Kidney (tissue), 14 donors: ENCODE measurements around the gene ABL2. TPM values are rescaled to one million over a fixed set of nuclear protein-coding genes. Genes with fewer than 3 reads are reported as not detected.

ENCODE experiments used
- DNase-seq, 5 donors: peaks; one replicate each; pipeline ENCODE4 v3.0.0-alpha.2; 2013 to 2020
- FAIRE-seq: peaks from 2 replicates; lab custom pipeline; 2012; peaks lifted over from hg19 to GRCh38; lab: Jason Lieb, UNC
- H3K27ac ChIP-seq, 2 donors: one replicate each; pipeline ENCODE4 v1.7.0; 2013; ENCODE audit warnings: low read depth in 2 of 2, low read length in 2 of 2, inconsistent platforms in 1 of 2
- H3K27me3 ChIP-seq: one replicate; pipeline ENCODE4 v1.7.1; 2013; ENCODE audit warnings: low read length, inconsistent platforms; ENCODE audit not compliant: control insufficient read depth, insufficient read depth
- H3K36me3 ChIP-seq, 3 donors: one replicate each; pipeline versions ENCODE4 v1.7.0 to v1.7.1; 2013; ENCODE audit warnings: low read length in 3 of 3, control low read depth in 1 of 3, inconsistent platforms in 1 of 3; ENCODE audit not compliant: insufficient read depth in 3 of 3, control insufficient read depth in 2 of 3
- H3K4me1 ChIP-seq, 3 donors: one replicate each; pipeline versions ENCODE4 v1.7.0 to v1.7.1; 2013; ENCODE audit warnings: low read length in 3 of 3, inconsistent platforms in 1 of 3, low read depth in 1 of 3; ENCODE audit not compliant: control insufficient read depth in 2 of 3, insufficient read depth in 2 of 3
- H3K4me3 ChIP-seq, 3 donors: one replicate each; pipeline versions ENCODE4 v1.7.0 to v1.8.1; 2013; ENCODE audit warnings: low read length in 3 of 3, control low read depth in 1 of 3, inconsistent platforms in 1 of 3
- H3K9ac ChIP-seq, 3 donors: one replicate each; pipeline versions ENCODE4 v1.7.0 to v1.7.1; 2013; ENCODE audit warnings: low read length in 3 of 3, control low read depth in 1 of 3, inconsistent platforms in 1 of 3
- H3K9me3 ChIP-seq, 3 donors: one replicate each; pipeline versions ENCODE4 v1.7.0 to v1.7.1; 2013; ENCODE audit warnings: low read length in 3 of 3, control low read depth in 1 of 3, inconsistent platforms in 1 of 3; ENCODE audit not compliant: control insufficient read depth in 2 of 3, insufficient read depth in 1 of 3
- intact Hi-C: fragments of 100-400 bp; cut with DNase I; formaldehyde crosslinking; loops from one replicate; pipeline ENCODE4 v1.11.1; 2022
- polyA plus RNA-seq: library from polyadenylated mRNA; stranded (reverse); fragments of 350-450 nt; fragmentation: Illumina TruSeq; extraction: RNeasy Lipid Tissue Mini Kit (QIAGEN cat#74804); gene quantifications from one replicate; pipeline ENCODE4 v1.2.3, GENCODE V29; 2014; ENCODE audit warnings: low read depth, low replicate concordance; ENCODE audit not compliant: insufficient read depth
- total RNA-seq: library from RNA; stranded (reverse); fragmentation: NEBNext Ultra II Directional; extraction: Animal tissue kit (Norgen Biotek cat#: 25700); gene quantifications from one replicate; pipeline ENCODE4 v1.2.1, GENCODE V29; 2021
- TF ChIP-seq, protein P1 (sequence below): IDR thresholded peaks from 3 replicates; pipeline ENCODE4 v1.5.1; 2012; ENCODE audit warnings: mild to moderate bottlenecking, moderate library complexity, borderline replicate concordance; ENCODE audit not compliant: insufficient read depth; ENCODE audit errors: extremely low read depth
- donor health status: control.
- donor health status: control.
- donor health status: control.
- donor health status: control.
- donor health status: control.
- donor health status: DM: yes; HTN: yes; CAD: no.
- donor health status: Normal renal cell carcinoma (clear cell type).

The ABL2 gene
- total and polyA plus RNA-seq, 2 donors from 2014 or later: 1.6 to 29.6 TPM

DNA sequence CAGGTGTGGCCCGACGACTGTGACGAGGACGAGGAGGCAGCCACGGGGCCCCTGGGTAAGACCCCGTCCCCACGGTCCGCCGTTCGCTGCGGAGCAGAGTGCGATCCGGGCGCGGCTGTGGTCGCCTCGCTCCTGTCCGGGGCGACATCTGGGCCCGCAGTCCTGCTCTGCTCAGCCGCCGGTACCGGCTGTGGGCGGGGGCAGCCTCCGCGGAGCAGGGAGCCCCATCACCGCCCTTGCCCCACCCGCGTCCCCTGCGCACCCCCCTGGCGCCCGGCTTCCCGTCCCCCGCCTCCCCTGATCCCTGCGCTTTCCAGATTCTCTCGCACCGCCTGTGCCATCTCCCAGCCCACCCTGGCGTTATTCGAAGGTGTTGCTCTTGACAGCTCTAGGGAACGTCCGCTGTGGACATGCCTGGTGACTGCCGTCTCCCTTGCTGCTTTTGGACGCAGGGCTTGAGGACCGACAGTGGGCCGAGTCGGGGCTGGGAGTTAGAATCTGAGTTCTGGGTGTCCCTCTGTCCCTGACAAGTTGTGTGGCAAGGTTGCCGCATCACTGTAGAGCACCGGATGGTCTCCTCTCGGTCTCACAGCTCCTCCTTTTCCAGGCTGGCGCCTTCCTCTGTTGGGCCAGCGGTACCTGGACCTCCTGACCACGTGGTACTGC is 147.0 kb downstream of the ABL2 start:
- H3K4me3 ChIP-seq: peak overlapping the region; percentile 68 to 82 (median 75)
- H3K36me3 ChIP-seq: peaks cover 0 to 5% (median 2%) of the 10 kb centered on the region in 3 donors
- DNase-seq (peak in 4 of 5 donors; percentile 57 to 71 (median 60)), FAIRE-seq (no peak)
- H3K27me3 ChIP-seq: no peaks in the 10 kb centered on the region
- peaks cover 0 to 15% (median 6%) of the 10 kb centered on the region in 3 donors for H3K4me1 ChIP-seq
- H3K9ac ChIP-seq: peak overlapping the region; percentile 7 to 88 (median 63)
- intact Hi-C loops: no loop called here
- H3K27ac ChIP-seq: peak overlapping the region; percentile 23 to 94
- no peaks in the 10 kb centered on the region for H3K9me3 ChIP-seq
- TF ChIP-seq, protein P1, sequence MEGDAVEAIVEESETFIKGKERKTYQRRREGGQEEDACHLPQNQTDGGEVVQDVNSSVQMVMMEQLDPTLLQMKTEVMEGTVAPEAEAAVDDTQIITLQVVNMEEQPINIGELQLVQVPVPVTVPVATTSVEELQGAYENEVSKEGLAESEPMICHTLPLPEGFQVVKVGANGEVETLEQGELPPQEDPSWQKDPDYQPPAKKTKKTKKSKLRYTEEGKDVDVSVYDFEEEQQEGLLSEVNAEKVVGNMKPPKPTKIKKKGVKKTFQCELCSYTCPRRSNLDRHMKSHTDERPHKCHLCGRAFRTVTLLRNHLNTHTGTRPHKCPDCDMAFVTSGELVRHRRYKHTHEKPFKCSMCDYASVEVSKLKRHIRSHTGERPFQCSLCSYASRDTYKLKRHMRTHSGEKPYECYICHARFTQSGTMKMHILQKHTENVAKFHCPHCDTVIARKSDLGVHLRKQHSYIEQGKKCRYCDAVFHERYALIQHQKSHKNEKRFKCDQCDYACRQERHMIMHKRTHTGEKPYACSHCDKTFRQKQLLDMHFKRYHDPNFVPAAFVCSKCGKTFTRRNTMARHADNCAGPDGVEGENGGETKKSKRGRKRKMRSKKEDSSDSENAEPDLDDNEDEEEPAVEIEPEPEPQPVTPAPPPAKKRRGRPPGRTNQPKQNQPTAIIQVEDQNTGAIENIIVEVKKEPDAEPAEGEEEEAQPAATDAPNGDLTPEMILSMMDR: no peak

DNA sequence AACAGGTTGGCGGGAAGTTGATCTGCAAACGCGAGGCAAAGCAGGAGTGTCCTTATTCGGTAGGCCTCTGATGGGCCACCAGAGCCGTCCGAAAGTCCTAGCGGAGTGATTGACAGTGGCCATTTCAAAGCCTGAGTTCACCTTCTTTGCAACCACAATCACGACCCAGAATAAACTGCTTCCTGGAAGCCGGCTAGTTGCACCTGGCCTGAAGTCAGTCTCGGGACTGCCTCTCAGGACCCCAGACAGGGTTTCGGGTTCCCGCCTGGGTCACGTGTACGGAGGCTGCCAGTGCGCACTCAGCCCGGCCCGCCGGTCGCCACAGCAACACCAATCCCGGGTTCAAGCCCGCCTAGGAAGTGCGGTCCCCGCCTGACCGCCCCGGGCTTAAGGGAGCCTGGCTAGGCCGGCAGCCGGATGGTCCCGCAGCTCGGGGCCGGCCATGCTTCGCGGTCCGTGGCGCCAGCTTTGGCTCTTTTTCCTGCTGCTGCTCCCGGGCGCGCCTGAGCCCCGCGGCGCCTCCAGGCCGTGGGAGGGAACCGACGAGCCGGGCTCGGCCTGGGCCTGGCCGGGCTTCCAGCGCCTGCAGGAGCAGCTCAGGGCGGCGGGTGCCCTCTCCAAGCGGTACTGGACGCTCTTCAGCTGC is 147.7 kb downstream of the ABL2 start, which contains the start of gene TOR3A:
TOR3A (plus strand) TSS at position 384 of the 646 bp plus-strand sequence; CDS start at position 443, 59 bp downstream.
- peak within 1 kb of the TSS; percentile 86 to 94 for H3K27ac ChIP-seq
- peaks cover 0 to 15% (median 6%) of the 10 kb centered on the region in 3 donors for H3K4me1 ChIP-seq
- TF ChIP-seq, protein P1: no peak
- peaks cover 0 to 2% (median 0%) of the 10 kb centered on the region in 3 donors for H3K36me3 ChIP-seq
- DNase-seq: peak; percentile 95 to 99 (median 97)
- no peak for FAIRE-seq
- H3K9me3 ChIP-seq: no peaks in the 10 kb centered on the region
- intact Hi-C loops: no loop called here
- H3K9ac ChIP-seq: peak within 1 kb of the TSS; percentile 63 to 88 (median 67)
- peak within 1 kb of the TSS; percentile 68 to 94 (median 82) for H3K4me3 ChIP-seq
- H3K27me3 ChIP-seq: no peaks in the 10 kb centered on the region

DNA sequence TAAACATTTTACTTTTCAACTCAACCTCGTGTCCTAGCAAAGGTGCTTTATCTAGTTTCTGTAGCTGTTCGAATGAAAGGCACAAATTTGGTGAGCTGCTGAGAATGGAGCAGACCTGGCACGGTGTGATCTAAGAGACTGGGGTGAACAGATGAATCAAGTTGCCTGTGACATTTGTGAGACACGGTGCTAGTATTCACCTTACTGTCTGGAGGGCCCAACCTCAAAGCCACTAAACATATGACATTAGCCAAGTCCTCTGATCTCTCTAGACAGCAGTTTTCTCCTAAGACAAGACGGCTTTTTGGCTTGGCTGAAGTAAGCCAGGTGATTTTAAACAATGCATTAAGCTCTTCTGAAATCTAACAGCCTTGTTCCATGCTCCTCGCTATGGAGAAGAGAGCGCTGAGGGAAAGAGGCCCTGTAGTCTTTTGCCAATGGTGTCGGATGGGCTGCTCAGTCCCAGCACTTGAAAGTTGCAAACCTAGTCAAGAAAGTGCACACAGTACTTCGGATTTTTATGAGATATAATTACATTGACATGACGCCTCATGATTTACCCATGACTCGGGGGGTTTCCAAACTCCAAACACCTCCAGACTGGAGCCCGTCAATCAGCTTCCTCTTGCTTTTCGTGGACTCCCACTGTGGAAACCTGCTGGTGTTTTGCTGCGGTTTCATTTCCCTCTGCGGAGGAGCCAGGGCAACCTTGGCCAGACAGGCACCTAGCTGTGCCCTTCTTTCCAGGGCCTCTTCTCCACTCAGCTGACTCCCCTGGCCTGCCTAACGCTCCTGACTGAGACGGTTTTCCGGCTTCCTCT is 148.4 kb downstream of the ABL2 start:
- H3K4me1 ChIP-seq: peaks cover 0 to 15% (median 6%) of the 10 kb centered on the region in 3 donors
- FAIRE-seq: no peak
- H3K9ac ChIP-seq: peak overlapping the region; percentile 54 to 88 (median 67)

More for the DNA sequence above, 148.4 kb downstream of the ABL2 start:
- Histone ChIP-seq H3K27me3 (no peaks in the 10 kb centered on the region), H3K27ac (peak overlapping the region; percentile 86 to 94), H3K36me3 (peaks cover 0 to 2% (median 0%) of the 10 kb centered on the region in 3 donors), H3K9me3 (no peaks in the 10 kb centered on the region), H3K4me3 (peak overlapping the region; percentile 68 to 94 (median 82))
- intact Hi-C loops: no loop called here
- TF ChIP-seq, protein P1: no peak
- peak in 1 of 5 donors; percentile 10 for DNase-seq
